MM.1S (cell line): ENCODE measurements around the gene EID3.

Experiments
- DNase-seq: peaks from one replicate; pipeline ENCODE4 v3.0.0-alpha.2; 2015
- H2AFZ ChIP-seq: fragments of 300-600 bp; sonication (generic); 2 replicates; pipeline ENCODE4 v1.6.0; 2016; ENCODE audit warnings: antibody characterized with exemption, low read length
- H3F3A ChIP-seq: fragments of 300-600 bp; sonication (generic); 2 replicates; pipeline ENCODE4 v1.6.1; 2016; ENCODE audit warnings: mild to moderate bottlenecking, antibody characterized with exemption, low read length, moderate library complexity, mixed read lengths; ENCODE audit not compliant: insufficient read depth
- H3K27ac ChIP-seq: fragments of 300-600 bp; sonication (generic); 2 replicates; pipeline ENCODE4 v1.5.1; 2016; ENCODE audit warnings: mild to moderate bottlenecking, low read length
- H3K27me3 ChIP-seq: fragments of 300-600 bp; sonication (generic); replicated peaks from 2 replicates; pipeline ENCODE4 v1.6.0; 2016; ENCODE audit warnings: low read length; ENCODE audit not compliant: insufficient read depth
- H3K36me3 ChIP-seq: fragments of 300-600 bp; sonication (generic); replicated peaks from 2 replicates; pipeline ENCODE4 v1.6.1; 2016; ENCODE audit warnings: mild to moderate bottlenecking, low read length, mixed read lengths; ENCODE audit not compliant: insufficient read depth
- H3K4me1 ChIP-seq: fragments of 300-600 bp; sonication (generic); 2 replicates; pipeline ENCODE4 v1.6.1; 2016; ENCODE audit warnings: low read length, mixed read lengths
- H3K4me2 ChIP-seq: fragments of 300-600 bp; sonication (generic); 2 replicates; pipeline ENCODE4 v1.6.0; 2016; ENCODE audit warnings: low read depth, low read length
- H3K4me3 ChIP-seq: fragments of 300-600 bp; sonication (generic); 2 replicates; pipeline ENCODE4 v1.5.1; 2016; ENCODE audit warnings: low read length, mixed read lengths
- H3K79me2 ChIP-seq: fragments of 300-600 bp; sonication (generic); 2 replicates; pipeline ENCODE4 v1.6.1; 2016; ENCODE audit warnings: mixed run types, low read length, mixed read lengths
- H3K9ac ChIP-seq: fragments of 300-600 bp; sonication (generic); 2 replicates; pipeline ENCODE4 v1.6.1; 2016; ENCODE audit warnings: low read length, mixed read lengths
- H3K9me2 ChIP-seq: fragments of 300-600 bp; sonication (generic); replicated peaks from 2 replicates; pipeline ENCODE4 v1.6.1; 2016; ENCODE audit warnings: mild to moderate bottlenecking, low read length, mixed read lengths; ENCODE audit not compliant: insufficient read depth
- H3K9me3 ChIP-seq: fragments of 300-600 bp; sonication (generic); replicated peaks from 2 replicates; pipeline ENCODE4 v1.6.1; 2016; ENCODE audit warnings: mild to moderate bottlenecking, low read length, mixed read lengths; ENCODE audit not compliant: insufficient read depth
- H4K20me1 ChIP-seq: fragments of 300-600 bp; sonication (generic); 2 replicates; pipeline ENCODE4 v1.6.1; 2016; ENCODE audit warnings: mild to moderate bottlenecking, low read length, moderate library complexity, mixed read lengths; ENCODE audit not compliant: insufficient read depth
- EZH2 ChIP-seq: fragments of 300-600 bp; sonication (generic); optimal IDR thresholded peaks from 2 replicates; pipeline ENCODE3; 2017; ENCODE audit warnings: low read depth, mild to moderate bottlenecking, antibody characterized with exemption, low read length, mixed read lengths
- EZH2phosphoT487 ChIP-seq: fragments of 300-600 bp; sonication (generic); IDR thresholded peaks from 2 replicates; pipeline ENCODE4 v1.6.1; 2018; ENCODE audit warnings: antibody characterized with exemption, low read length
- TF ChIP-seq, protein P1 (sequence below): fragments of 300-600 bp; sonication (generic); IDR thresholded peaks from 2 replicates; pipeline ENCODE4 v1.5.1; 2016; ENCODE audit warnings: antibody characterized with exemption, low read length, mixed read lengths

The EID3 gene

DNA sequence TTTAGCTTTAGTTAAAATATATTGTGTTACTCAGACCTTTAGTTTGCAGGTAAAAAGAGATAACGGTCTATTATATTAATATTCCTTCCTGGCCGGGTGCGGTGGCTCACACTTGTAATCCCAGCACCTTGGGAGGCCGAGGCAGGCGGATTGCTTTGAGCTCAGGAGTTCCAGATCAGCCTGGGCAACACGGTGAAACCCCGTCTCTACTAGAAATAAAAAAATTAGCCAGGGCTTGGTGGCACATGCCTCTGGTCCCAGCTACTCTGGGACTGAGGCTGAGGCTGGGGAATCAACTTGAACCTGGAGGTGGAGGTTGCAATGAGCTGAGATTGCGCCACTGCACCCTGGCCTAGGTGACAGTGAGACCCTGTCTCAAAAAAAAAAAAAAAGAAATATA lies 13.2 kb upstream of the EID3 start:
- no peaks in the 10 kb centered on the region for H3K27me3 ChIP-seq
- H3K4me3 ChIP-seq: no peak overlapping the region
- H3K27ac ChIP-seq: no peak overlapping the region
- H3K9me3 ChIP-seq: no peaks in the 10 kb centered on the region
- TF ChIP-seq, protein P1, sequence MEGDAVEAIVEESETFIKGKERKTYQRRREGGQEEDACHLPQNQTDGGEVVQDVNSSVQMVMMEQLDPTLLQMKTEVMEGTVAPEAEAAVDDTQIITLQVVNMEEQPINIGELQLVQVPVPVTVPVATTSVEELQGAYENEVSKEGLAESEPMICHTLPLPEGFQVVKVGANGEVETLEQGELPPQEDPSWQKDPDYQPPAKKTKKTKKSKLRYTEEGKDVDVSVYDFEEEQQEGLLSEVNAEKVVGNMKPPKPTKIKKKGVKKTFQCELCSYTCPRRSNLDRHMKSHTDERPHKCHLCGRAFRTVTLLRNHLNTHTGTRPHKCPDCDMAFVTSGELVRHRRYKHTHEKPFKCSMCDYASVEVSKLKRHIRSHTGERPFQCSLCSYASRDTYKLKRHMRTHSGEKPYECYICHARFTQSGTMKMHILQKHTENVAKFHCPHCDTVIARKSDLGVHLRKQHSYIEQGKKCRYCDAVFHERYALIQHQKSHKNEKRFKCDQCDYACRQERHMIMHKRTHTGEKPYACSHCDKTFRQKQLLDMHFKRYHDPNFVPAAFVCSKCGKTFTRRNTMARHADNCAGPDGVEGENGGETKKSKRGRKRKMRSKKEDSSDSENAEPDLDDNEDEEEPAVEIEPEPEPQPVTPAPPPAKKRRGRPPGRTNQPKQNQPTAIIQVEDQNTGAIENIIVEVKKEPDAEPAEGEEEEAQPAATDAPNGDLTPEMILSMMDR: no peak
- TF ChIP-seq EZH2 (no peak), EZH2phosphoT487 (no peak)
- H3K4me2 ChIP-seq: no peak overlapping the region
- no peak overlapping the region for H2AFZ ChIP-seq
- no peak for DNase-seq
- H3K9me2 ChIP-seq: no peaks in the 10 kb centered on the region
- no peak overlapping the region for H3K9ac ChIP-seq
- no peaks in the 10 kb centered on the region for H4K20me1 ChIP-seq
- peaks cover 3% of the 10 kb centered on the region; the same call in 1 of the 2 replicates for H3K36me3 ChIP-seq
- peaks cover 12% of the 10 kb centered on the region for H3K4me1 ChIP-seq
- H3F3A ChIP-seq: peaks cover 33% of the 10 kb centered on the region
- H3K79me2 ChIP-seq: peaks cover 75% of the 10 kb centered on the region

DNA sequence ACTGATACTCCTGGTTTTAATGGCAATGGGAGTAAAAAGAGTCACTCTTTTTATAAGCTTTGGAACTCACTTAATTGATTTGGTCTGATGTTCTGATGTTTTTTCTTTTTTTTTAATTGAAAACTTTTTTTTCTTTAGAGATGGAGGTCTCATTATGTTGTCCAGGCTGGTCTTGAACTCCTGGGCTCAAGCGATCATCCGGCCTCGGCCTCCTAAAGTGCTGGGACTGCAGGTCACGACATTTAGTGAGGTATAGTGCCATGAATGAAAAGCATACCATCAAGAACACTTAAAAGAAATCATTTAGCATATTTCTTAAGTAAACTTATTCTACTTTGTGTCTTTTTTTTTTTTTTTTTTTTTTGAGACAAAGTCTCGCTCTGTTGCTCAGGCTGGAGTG lies 12.7 kb upstream of the EID3 start:
- Histone ChIP-seq H3K4me1 (peaks cover 7% of the 10 kb centered on the region), H3K36me3 (peaks cover 8% of the 10 kb centered on the region; the same call in 1 of the 2 replicates), H3K9ac (no peak overlapping the region), H3K9me3 (no peaks in the 10 kb centered on the region), H3K9me2 (no peaks in the 10 kb centered on the region), H2AFZ (no peak overlapping the region), H3K4me3 (no peak overlapping the region), H3F3A (peaks cover 31% of the 10 kb centered on the region), H3K4me2 (no peak overlapping the region), H3K27me3 (no peaks in the 10 kb centered on the region), H3K79me2 (peaks cover 80% of the 10 kb centered on the region), H3K27ac (no peak overlapping the region), H4K20me1 (no peaks in the 10 kb centered on the region)
- TF ChIP-seq, protein P1: no peak
- no peak for TF ChIP-seq EZH2phosphoT487
- no peak for TF ChIP-seq EZH2
- DNase-seq: no peak

DNA sequence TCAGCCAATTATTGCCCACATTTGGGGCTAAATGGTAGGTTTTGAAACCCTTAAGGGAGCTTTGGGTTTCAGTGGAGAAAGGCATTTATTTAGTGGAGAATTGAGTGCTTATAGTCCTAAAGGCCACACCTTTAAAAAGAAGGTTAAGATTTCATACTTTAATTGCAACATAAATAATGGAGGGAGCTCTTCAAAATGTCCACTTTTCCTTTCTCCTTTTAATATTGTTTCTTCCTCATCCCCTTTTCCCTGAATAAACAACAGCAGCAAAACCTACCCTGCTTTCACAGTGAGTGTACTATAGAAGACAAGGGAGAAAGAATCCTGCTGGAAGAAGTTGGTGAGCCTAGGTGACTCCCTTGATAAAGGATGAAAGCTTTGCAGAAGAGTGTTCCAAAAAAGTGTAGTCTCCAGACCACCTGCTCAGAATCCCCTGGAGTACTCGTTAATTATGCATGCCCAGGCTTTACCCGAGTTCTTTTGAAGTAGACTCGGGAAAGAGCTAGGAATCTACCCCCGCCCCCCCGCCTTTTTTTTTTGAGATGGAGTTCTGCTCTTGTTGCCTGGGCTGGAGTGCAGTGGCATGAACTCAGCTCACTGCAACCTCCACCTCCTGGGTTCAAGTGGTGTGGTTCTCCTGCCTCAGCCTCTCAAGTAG lies 11.5 kb upstream of the EID3 start:
- Histone ChIP-seq H2AFZ (no peak overlapping the region), H3F3A (peaks cover 20% of the 10 kb centered on the region), H3K4me2 (no peak overlapping the region), H3K4me1 (no peaks in the 10 kb centered on the region; the same call in 1 of the 2 replicates), H3K9me2 (no peaks in the 10 kb centered on the region), H3K27ac (no peak overlapping the region), H3K9me3 (no peaks in the 10 kb centered on the region), H3K79me2 (peaks cover 91% of the 10 kb centered on the region), H4K20me1 (no peaks in the 10 kb centered on the region), H3K27me3 (no peaks in the 10 kb centered on the region), H3K9ac (no peak overlapping the region), H3K36me3 (peaks cover 8% of the 10 kb centered on the region; the same call in 1 of the 2 replicates), H3K4me3 (no peak overlapping the region)
- no peak for DNase-seq
- TF ChIP-seq EZH2phosphoT487: no peak
- TF ChIP-seq, protein P1: no peak
- no peak for TF ChIP-seq EZH2
